DOHH2 (cell line): ENCODE measurements around the gene CCDC80.

Source experiments
- H3F3A ChIP-seq: fragments of 200-600 bp; sonication (generic), shearing (Covaris generic); 2 replicates; pipeline ENCODE4 v1.6.0; 2016; ENCODE audit warnings: antibody characterized with exemption, mild to moderate bottlenecking; ENCODE audit not compliant: control insufficient read depth, insufficient read depth
- H3K27ac ChIP-seq: fragments of 200-600 bp; sonication (generic); 2 replicates; pipeline ENCODE4 v1.5.1; 2014; ENCODE audit warnings: low read depth, mild to moderate bottlenecking, low read length, moderate library complexity
- H3K27me3 ChIP-seq: fragments of 200-600 bp; sonication (generic); 2 replicates; pipeline ENCODE4 v1.6.1; 2014; ENCODE audit warnings: mild to moderate bottlenecking, low read length, mixed read lengths; ENCODE audit not compliant: control insufficient read depth
- H3K36me3 ChIP-seq: fragments of 200-600 bp; sonication (generic); 2 replicates; pipeline ENCODE4 v1.6.1; 2014; ENCODE audit warnings: mild to moderate bottlenecking, low read length, moderate library complexity, mixed read lengths; ENCODE audit not compliant: control insufficient read depth
- H3K4me1 ChIP-seq: fragments of 200-600 bp; sonication (generic); 2 replicates; pipeline ENCODE4 v1.6.1; 2014; ENCODE audit warnings: mild to moderate bottlenecking, low read length, mixed read lengths; ENCODE audit not compliant: control insufficient read depth
- H3K4me2 ChIP-seq: fragments of 200-600 bp; sonication (generic); 2 replicates; pipeline ENCODE4 v1.6.0; 2014; ENCODE audit warnings: mild to moderate bottlenecking, low read length, moderate library complexity
- H3K4me3 ChIP-seq: fragments of 200-600 bp; sonication (generic); 2 replicates; pipeline ENCODE4 v1.5.1; 2014; ENCODE audit warnings: mild to moderate bottlenecking, low read length, mixed read lengths
- H3K79me2 ChIP-seq: fragments of 200-600 bp; sonication (generic); 2 replicates; pipeline ENCODE4 v1.6.1; 2014; ENCODE audit warnings: mild to moderate bottlenecking, low read length, mixed read lengths; ENCODE audit not compliant: control insufficient read depth
- H3K9me2 ChIP-seq: fragments of 200-600 bp; sonication (generic); replicated peaks from 2 replicates; pipeline ENCODE4 v1.6.1; 2014; ENCODE audit warnings: mild to moderate bottlenecking, low read length, mixed read lengths; ENCODE audit not compliant: control insufficient read depth
- H3K9me3 ChIP-seq: fragments of 200-600 bp; sonication (generic); 2 replicates; pipeline ENCODE4 v1.6.1; 2014; ENCODE audit warnings: antibody characterized with exemption, low read length, mixed read lengths; ENCODE audit not compliant: control insufficient read depth, insufficient read depth
- H4K20me1 ChIP-seq: fragments of 200-600 bp; sonication (generic); 2 replicates; pipeline ENCODE4 v1.6.0; 2014; ENCODE audit warnings: low read depth, mild to moderate bottlenecking, antibody characterized with exemption, low read length, moderate library complexity; ENCODE audit not compliant: control insufficient read depth, insufficient read depth
- EZH2phosphoT487 ChIP-seq: fragments of 200-600 bp; sonication (generic); IDR thresholded peaks from 2 replicates; pipeline ENCODE4 v1.6.1; 2017; ENCODE audit warnings: borderline replicate concordance, mild to moderate bottlenecking, antibody characterized with exemption, low read length, moderate library complexity, mixed read lengths
- TF ChIP-seq, protein P1 (sequence below): fragments of 200-600 bp; sonication (generic); IDR thresholded peaks from one replicate; pipeline ENCODE4 v1.5.1; 2014; ENCODE audit warnings: antibody characterized with exemption, mild to moderate bottlenecking, low read depth, low read length; ENCODE audit not compliant: poor library complexity, severe bottlenecking

CCDC80 gene

DNA sequence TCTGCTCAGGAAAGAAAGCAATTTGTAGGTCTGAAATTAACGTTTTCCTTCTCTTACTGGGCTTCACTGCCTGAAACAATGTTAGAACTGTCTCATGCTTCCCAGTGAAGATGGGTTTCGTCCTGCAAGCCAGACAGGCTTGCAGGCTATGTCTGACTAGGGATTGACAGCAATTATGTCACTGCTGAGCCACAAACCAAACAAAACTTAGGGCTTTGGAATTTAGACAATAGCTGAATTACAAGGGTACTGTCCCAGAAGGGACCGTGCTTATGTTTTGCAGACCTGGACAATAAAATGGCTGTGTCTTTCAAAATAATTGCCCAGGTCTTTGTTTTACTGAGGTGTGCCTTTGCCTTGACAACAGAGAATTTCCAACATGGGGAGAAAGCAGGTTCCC lies 46.3 kb upstream of the CCDC80 start:
- Histone ChIP-seq H4K20me1 (no peaks in the 10 kb centered on the region), H3K79me2 (no peaks in the 10 kb centered on the region), H3K4me3 (no peak overlapping the region), H3K27me3 (peaks cover 7% of the 10 kb centered on the region; the same call in 1 of the 2 replicates), H3K27ac (no peak overlapping the region), H3F3A (no peaks in the 10 kb centered on the region), H3K9me3 (no peaks in the 10 kb centered on the region), H3K4me1 (no peaks in the 10 kb centered on the region), H3K36me3 (no peaks in the 10 kb centered on the region), H3K4me2 (no peak overlapping the region), H3K9me2 (no peaks in the 10 kb centered on the region)
- no peak for TF ChIP-seq EZH2phosphoT487
- TF ChIP-seq, protein P1, sequence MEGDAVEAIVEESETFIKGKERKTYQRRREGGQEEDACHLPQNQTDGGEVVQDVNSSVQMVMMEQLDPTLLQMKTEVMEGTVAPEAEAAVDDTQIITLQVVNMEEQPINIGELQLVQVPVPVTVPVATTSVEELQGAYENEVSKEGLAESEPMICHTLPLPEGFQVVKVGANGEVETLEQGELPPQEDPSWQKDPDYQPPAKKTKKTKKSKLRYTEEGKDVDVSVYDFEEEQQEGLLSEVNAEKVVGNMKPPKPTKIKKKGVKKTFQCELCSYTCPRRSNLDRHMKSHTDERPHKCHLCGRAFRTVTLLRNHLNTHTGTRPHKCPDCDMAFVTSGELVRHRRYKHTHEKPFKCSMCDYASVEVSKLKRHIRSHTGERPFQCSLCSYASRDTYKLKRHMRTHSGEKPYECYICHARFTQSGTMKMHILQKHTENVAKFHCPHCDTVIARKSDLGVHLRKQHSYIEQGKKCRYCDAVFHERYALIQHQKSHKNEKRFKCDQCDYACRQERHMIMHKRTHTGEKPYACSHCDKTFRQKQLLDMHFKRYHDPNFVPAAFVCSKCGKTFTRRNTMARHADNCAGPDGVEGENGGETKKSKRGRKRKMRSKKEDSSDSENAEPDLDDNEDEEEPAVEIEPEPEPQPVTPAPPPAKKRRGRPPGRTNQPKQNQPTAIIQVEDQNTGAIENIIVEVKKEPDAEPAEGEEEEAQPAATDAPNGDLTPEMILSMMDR, result no peak

DNA sequence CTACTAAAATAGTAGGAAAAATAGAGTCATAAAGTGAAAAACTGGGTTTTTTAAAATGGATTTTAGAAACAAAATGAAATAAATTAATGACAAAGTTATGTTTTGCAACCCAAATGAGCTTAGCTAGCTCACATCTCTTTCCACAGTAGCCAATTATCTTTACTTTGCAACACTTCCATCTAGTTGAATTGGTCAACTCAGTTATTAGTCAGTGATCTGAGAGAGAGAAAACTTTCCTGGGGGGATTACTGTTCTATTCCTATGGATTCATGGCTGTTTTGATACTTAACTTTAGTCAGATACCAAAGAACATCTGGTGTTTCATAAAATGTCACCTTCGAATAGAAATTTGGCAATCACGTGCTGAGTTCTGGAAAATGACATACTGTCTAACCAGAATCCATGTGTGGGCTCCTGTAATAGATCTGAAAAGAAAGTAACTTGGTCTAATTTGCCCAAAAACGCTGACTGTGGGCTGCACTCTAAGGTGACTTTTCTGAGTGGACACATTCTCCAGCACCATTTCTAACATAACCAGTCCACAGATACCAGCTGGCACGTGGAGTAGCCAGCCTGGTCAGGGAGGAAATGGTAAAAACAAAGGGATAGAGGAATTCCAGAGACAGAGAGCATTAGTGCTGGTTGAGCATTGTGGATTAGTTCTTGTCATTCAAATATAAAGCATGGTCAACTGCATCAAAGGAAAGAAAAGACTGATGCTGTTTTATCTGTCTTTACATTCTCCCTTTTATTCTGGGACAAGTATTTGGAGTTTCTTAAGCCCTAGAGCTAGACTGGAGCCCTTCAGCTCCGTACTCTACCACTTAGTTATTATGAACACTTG lies 45.2 kb upstream of the CCDC80 start:
- Histone ChIP-seq H3F3A (no peaks in the 10 kb centered on the region), H3K79me2 (no peaks in the 10 kb centered on the region), H3K4me1 (no peaks in the 10 kb centered on the region), H3K9me3 (no peaks in the 10 kb centered on the region), H3K4me2 (no peak overlapping the region), H3K9me2 (no peaks in the 10 kb centered on the region), H3K4me3 (no peak overlapping the region), H3K27me3 (peaks cover 7% of the 10 kb centered on the region; the same call in 1 of the 2 replicates), H3K27ac (no peak overlapping the region), H4K20me1 (no peaks in the 10 kb centered on the region), H3K36me3 (no peaks in the 10 kb centered on the region)
- no peak for TF ChIP-seq EZH2phosphoT487
- TF ChIP-seq, protein P1, result no peak

DNA sequence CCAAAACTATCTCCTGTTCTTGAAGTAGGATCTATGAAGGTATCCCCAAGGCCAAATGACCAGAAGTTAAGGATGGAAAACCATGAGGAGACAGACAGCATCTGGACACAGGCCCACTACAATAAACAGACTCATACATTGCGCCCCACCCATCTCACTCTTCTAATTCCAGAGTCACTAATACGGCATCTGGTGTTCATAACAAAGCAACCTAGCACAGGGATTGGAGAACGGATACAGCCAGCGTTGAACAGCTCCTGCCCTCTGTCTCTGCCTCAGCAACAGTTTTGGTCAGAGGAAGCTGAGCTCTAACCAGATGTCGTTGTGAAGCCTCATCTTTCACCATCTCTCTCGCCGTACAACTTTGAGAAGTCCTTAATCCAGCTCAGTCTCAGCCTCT lies 44.5 kb upstream of the CCDC80 start:
- Histone ChIP-seq H3K79me2 (no peaks in the 10 kb centered on the region), H3K27ac (no peak overlapping the region), H3K9me3 (no peaks in the 10 kb centered on the region), H3K9me2 (no peaks in the 10 kb centered on the region), H3K4me2 (no peak overlapping the region), H3F3A (no peaks in the 10 kb centered on the region), H3K27me3 (peaks cover 7% of the 10 kb centered on the region; the same call in 1 of the 2 replicates), H3K4me1 (no peaks in the 10 kb centered on the region), H3K36me3 (no peaks in the 10 kb centered on the region), H3K4me3 (no peak overlapping the region), H4K20me1 (no peaks in the 10 kb centered on the region)
- TF ChIP-seq, protein P1, result no peak
- TF ChIP-seq EZH2phosphoT487, result no peak
